PC-3 (cell line): Measurements from ENCODE around the gene GABRG3.

Source experiments
- CTCF ChIP-seq: fragments of 300-600 bp; sonication (generic); conservative IDR thresholded peaks from 2 replicates; pipeline ENCODE4 v1.5.1; 2017; ENCODE audit warnings: antibody characterized with exemption, low read depth, mild to moderate bottlenecking, low read length
- EZH2phosphoT487 ChIP-seq: fragments of 300-600 bp; sonication (generic); IDR thresholded peaks from 2 replicates; pipeline ENCODE4 v1.6.1; 2018; ENCODE audit warnings: mild to moderate bottlenecking, antibody characterized with exemption, low read length, borderline replicate concordance

- TF ChIP-seq CTCF, result no peak
- no peak for TF ChIP-seq EZH2phosphoT487
These were observed 205.9 kb downstream of the GABRG3 start for GRCh38 chr15:27176785-27177406.
